Measurements from ENCODE around the gene ZNF512B.

DNA sequence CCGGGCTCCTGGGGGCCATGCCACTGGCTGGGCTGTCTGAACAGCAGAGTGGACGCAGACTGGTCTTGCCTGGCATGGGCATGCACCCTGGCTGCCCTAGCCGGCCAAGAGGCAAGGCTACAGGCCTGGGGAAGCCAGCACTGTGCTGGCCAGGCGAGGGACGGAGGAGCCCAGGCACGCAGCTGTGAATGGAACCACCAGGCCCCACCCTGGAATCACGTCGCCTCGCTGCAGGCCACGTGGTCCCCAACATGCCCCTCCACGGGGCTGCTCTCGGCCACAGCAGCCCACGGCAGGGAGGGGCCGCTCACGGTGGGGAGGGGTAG lies 17.6 kb downstream of the ZNF512B start:
- no peak for TF ChIP-seq CTCF (IDR thresholded peaks at IDR 0.05)
- TF ChIP-seq POLR2A (IDR thresholded peaks at IDR 0.05) = no peak
